Heart left ventricle (tissue), 16 donors: ENCODE results near the gene KRTAP5-11. TPM values are rescaled to one million over a fixed set of nuclear protein-coding genes. Genes with fewer than 3 reads are reported as not detected.

Source experiments
- ATAC-seq, 4 donors: fragments of 200-7000 bp; cut with Tn5 transposase; one replicate each; pipeline ENCODE4 v1.9.1; 2020 to 2022; ENCODE audit warnings: moderate library complexity in 4 of 4, mild to moderate bottlenecking in 3 of 4, moderate number of reproducible peaks in 1 of 4
- DNase-seq, 5 donors: peaks; one replicate each; pipeline ENCODE4 v3.0.0-alpha.2; 2020
- H3K27ac ChIP-seq, 12 donors: fragments of 200-600 bp; sonication (generic) in 4 of 12; one replicate each; pipeline versions ENCODE4 v1.5.0 to v1.8.0; 2016 to 2022; ENCODE audit warnings: mild to moderate bottlenecking in 2 of 12
- H3K27me3 ChIP-seq, 9 donors: fragments of 200-600 bp; sonication (generic) in 2 of 9; one replicate each; pipeline versions ENCODE4 v1.5.1 to v1.8.0; 2016 to 2022; ENCODE audit warnings: mild to moderate bottlenecking in 3 of 9
- H3K36me3 ChIP-seq, 9 donors: fragments of 200-600 bp; sonication (generic) in 2 of 9; one replicate each; pipeline versions ENCODE4 v1.5.0 to v1.8.0; 2018 to 2022; ENCODE audit warnings: mild to moderate bottlenecking in 2 of 9
- H3K4me1 ChIP-seq, 12 donors: fragments of 200-600 bp; sonication (generic) in 4 of 12; one replicate each; pipeline versions ENCODE4 v1.5.0 to v1.8.0; 2016 to 2022; ENCODE audit warnings: mild to moderate bottlenecking in 3 of 12
- H3K4me3 ChIP-seq, 12 donors: fragments of 200-600 bp; sonication (generic) in 4 of 12; one replicate each; pipeline versions ENCODE4 v1.5.0 to v1.8.0; 2017 to 2022; ENCODE audit warnings: mild to moderate bottlenecking in 9 of 12, moderate library complexity in 4 of 12
- H3K9me3 ChIP-seq, 12 donors: fragments of 200-600 bp; sonication (generic) in 4 of 12; one replicate each; pipeline versions ENCODE4 v1.5.0 to v1.8.0; 2016 to 2022; ENCODE audit warnings: mild to moderate bottlenecking in 1 of 12
- POLR2A ChIP-seq, 2 donors: fragments of 450-650 bp; IDR thresholded peaks; one replicate each; pipeline ENCODE4 v1.6.1; 2017; ENCODE audit warnings: antibody characterized with exemption in 2 of 2, mild to moderate bottlenecking in 2 of 2, moderate library complexity in 2 of 2
- WGBS, 4 donors: extraction: QIAGEN DNeasy Blood & Tissue Kit in 2 of 4; methylation state at CpG; one replicate each; pipeline versions ENCODE4 v1.1.5 to v1.1.7; 2013 to 2018; 5-methylcytosine and 5-hydroxymethylcytosine counted together
- intact Hi-C, 10 donors: fragments of 100-400 bp; cut with DNase I; formaldehyde crosslinking; loops; one replicate each; pipeline versions ENCODE4 v1.11.1 to v1.14.2; 2022
- polyA plus RNA-seq, 2 donors: library from polyadenylated mRNA; stranded (reverse); fragments of 200-250 nt; gene quantifications; one replicate each; pipeline ENCODE4 v1.2.3, GENCODE V29; 2013
- total RNA-seq, 9 donors: library from RNA; depleted of rRNA in 2 of 9; stranded (reverse); fragments of >200 nt in 2 of 9; fragmentation: NEBNext Ultra II Directional in 3 of 9; extraction: Animal tissue kit (Norgen Biotek cat#: 25700) in 3 of 9; gene quantifications; one replicate each; pipeline versions ENCODE4 v1.1.0 to v1.2.4, GENCODE V29; 2016 to 2023
- TF ChIP-seq, protein P1 (sequence below), 12 donors: fragments of 200-600 bp; sonication (generic) in 4 of 12; IDR thresholded peaks; one replicate each; pipeline versions ENCODE4 v1.5.0 to v1.8.0; 2018 to 2022; ENCODE audit warnings: antibody characterized with exemption in 12 of 12, mild to moderate bottlenecking in 5 of 12
- donor health status: ischemic (EF 13 %, LVEDD 7.1; RV severe dilation, severe dysfunction).
- donor health status: healthy with polysubstance abuse.
- donor health status: DM: no; HTN: yes; CAD: no.
- donor health status: DM: no; HTN: no; CAD: no.
- donor health status: ischemic (EF 25% LVEDD 6.9; RV normal size, moderate dysfunction).
- donor health status: ischemic (EF 25% LVEDD 5.7; RV mildly dilated, moderate dysfunction).
- donor health status: healthy.
- donor health status: DM: yes; HTN: yes; CAD: no.
- donor health status: ischemic (EF 35%, LVEDD 5.7; RV mildly dilated, moderate dysfunction).
- donor health status: nonischemic (EF 11% LVEDD 7.7; RV severe dilation, severe dysfunction).
- donor health status: DM: yes; HTN: yes; CAD: no.
- donor health status: PGD.
- donor health status: ischemic (EF 29% LVEDD 5.4; RV normal size, mild dysfunction).
- donor health status: nonischemic (EF 23%, LVEDD 6.1; RV moderate dilation, normal function).

The KRTAP5-11 gene
- total and polyA plus RNA-seq, 11 donors = not detected

GRCh38 chr11:71556018-71556417 lies 26.7 kb downstream of the KRTAP5-11 start:
- H3K27ac ChIP-seq = no peak overlapping the region
- 83 to 93% (median 87%) methylated on average over 4 of the region's 4 CpGs for WGBS, 4 donors
- H3K27me3 ChIP-seq = no peaks in the 10 kb centered on the region
- TF ChIP-seq, protein P1, sequence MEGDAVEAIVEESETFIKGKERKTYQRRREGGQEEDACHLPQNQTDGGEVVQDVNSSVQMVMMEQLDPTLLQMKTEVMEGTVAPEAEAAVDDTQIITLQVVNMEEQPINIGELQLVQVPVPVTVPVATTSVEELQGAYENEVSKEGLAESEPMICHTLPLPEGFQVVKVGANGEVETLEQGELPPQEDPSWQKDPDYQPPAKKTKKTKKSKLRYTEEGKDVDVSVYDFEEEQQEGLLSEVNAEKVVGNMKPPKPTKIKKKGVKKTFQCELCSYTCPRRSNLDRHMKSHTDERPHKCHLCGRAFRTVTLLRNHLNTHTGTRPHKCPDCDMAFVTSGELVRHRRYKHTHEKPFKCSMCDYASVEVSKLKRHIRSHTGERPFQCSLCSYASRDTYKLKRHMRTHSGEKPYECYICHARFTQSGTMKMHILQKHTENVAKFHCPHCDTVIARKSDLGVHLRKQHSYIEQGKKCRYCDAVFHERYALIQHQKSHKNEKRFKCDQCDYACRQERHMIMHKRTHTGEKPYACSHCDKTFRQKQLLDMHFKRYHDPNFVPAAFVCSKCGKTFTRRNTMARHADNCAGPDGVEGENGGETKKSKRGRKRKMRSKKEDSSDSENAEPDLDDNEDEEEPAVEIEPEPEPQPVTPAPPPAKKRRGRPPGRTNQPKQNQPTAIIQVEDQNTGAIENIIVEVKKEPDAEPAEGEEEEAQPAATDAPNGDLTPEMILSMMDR (IDR thresholded peaks at IDR 0.05) = no peak
- no peak for TF ChIP-seq POLR2A (IDR thresholded peaks at IDR 0.05)
- DNase-seq (no peak), ATAC-seq (no peak)
- intact Hi-C loops = no loop called here
- no peaks in the 10 kb centered on the region for H3K4me1 ChIP-seq
- H3K4me3 ChIP-seq = no peak overlapping the region
- H3K9me3 ChIP-seq = peaks cover 0 to 6% (median 0%) of the 10 kb centered on the region in 12 donors
- no peaks in the 10 kb centered on the region for H3K36me3 ChIP-seq

DNA sequence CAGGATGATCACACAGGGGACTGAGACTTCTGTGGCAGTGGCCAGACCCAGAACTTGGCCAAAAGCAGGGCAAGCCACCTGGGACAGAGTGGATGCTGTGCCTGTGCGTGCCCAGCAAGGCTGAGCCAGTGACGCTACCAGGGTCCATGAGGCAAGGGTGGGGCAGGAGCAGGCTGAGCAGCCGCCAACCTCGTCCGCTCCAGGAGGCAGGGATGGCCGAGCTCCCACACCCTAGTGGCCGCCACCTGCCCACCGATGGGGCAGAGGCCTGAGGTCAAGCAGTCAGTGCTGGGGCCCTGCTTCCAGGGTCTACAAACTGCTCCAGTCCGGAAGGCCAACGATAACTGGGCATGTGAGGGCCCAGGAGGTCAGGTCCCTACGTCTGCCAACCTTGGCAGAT lies 27.2 kb downstream of the KRTAP5-11 start:
- Histone ChIP-seq H3K27ac (no peak overlapping the region), H3K36me3 (no peaks in the 10 kb centered on the region), H3K9me3 (peaks cover 0 to 6% (median 0%) of the 10 kb centered on the region in 12 donors), H3K4me3 (no peak overlapping the region), H3K4me1 (no peaks in the 10 kb centered on the region), H3K27me3 (no peaks in the 10 kb centered on the region)
- DNase-seq (no peak), ATAC-seq (no peak)
- intact Hi-C loops = no loop called here
- WGBS, 4 donors = 84 to 95% (median 94%) methylated on average over 4 to 11 of the region's 11 CpGs
- TF ChIP-seq POLR2A (IDR thresholded peaks at IDR 0.05) = no peak

DNA sequence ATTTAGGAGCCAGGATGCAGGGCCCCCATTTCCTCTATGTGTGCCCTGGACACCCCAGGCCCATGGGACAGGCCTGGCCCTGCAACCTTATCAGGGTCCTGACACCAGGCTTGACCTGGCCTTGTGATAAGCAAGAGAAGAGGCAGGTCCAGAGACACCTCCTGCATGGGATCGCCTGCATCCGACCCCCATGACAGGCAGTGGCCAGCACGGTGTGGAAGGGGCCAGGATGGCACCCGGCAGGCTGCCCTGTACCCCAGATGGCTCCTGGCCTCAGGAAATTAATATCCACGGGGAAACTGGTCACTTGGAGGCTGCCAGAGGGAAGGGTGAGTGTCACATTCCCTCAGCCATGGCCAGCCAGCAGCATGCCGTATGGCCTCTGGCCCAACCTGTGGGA lies 27.7 kb downstream of the KRTAP5-11 start:
- no peak for ATAC-seq
- no peak for DNase-seq
- WGBS, 4 donors = 69 to 90% (median 79%) methylated on average over 3 to 6 of the region's 6 CpGs

GRCh38 chr11:71551711-71552110 lies 31.0 kb downstream of the KRTAP5-11 start:
- peaks cover 0 to 9% (median 0%) of the 10 kb centered on the region in 12 donors for H3K4me1 ChIP-seq
- H3K9me3 ChIP-seq = no peaks in the 10 kb centered on the region
- WGBS, 4 donors = 94 to 97% (median 95%) methylated on average over 1 of the region's 1 CpG
- intact Hi-C loops = no loop called here
- DNase-seq (no peak), ATAC-seq (no peak)
- no peaks in the 10 kb centered on the region for H3K36me3 ChIP-seq
- H3K27ac ChIP-seq = no peak overlapping the region
- H3K27me3 ChIP-seq = peaks cover 0 to 11% (median 0%) of the 10 kb centered on the region in 9 donors
- H3K4me3 ChIP-seq = no peak overlapping the region
- TF ChIP-seq, protein P1 (IDR thresholded peaks at IDR 0.05) = no peak
- no peak for TF ChIP-seq POLR2A (IDR thresholded peaks at IDR 0.05)

More for the DNA sequence above, 27.7 kb downstream of the KRTAP5-11 start:
- H3K27me3 ChIP-seq = no peaks in the 10 kb centered on the region
- no peak for TF ChIP-seq POLR2A (IDR thresholded peaks at IDR 0.05)
- TF ChIP-seq, protein P1 (IDR thresholded peaks at IDR 0.05) = no peak
- peaks cover 0 to under 1% (median 0%) of the 10 kb centered on the region in 12 donors for H3K4me1 ChIP-seq
- no peak overlapping the region for H3K27ac ChIP-seq
- no peak overlapping the region for H3K4me3 ChIP-seq
- peaks cover 0 to 2% (median 0%) of the 10 kb centered on the region in 12 donors for H3K9me3 ChIP-seq
- no peaks in the 10 kb centered on the region for H3K36me3 ChIP-seq
- intact Hi-C loops = no loop called here

DNA sequence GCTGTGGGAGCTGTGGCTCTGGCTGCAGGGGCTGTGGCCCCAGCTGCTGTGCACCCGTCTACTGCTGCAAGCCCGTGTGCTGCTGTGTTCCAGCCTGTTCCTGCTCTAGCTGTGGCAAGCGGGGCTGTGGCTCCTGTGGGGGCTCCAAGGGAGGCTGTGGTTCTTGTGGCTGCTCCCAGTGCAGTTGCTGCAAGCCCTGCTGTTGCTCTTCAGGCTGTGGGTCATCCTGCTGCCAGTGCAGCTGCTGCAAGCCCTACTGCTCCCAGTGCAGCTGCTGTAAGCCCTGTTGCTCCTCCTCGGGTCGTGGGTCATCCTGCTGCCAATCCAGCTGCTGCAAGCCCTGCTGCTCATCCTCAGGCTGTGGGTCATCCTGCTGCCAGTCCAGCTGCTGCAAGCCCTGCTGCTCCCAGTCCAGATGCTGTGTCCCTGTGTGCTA lies 33.9 kb downstream of the KRTAP5-11 start:
- no peak for ATAC-seq
- intact Hi-C loops = no loop called here
- Histone ChIP-seq H3K36me3 (no peaks in the 10 kb centered on the region), H3K27ac (no peak overlapping the region), H3K4me3 (no peak overlapping the region), H3K4me1 (peaks cover 0 to 9% (median 0%) of the 10 kb centered on the region in 12 donors), H3K9me3 (no peaks in the 10 kb centered on the region), H3K27me3 (peaks cover 0 to 11% (median 0%) of the 10 kb centered on the region in 9 donors)
- no peak for DNase-seq
- WGBS, 4 donors = 7 to 40% (median 29%) methylated on average over 1 to 5 of the region's 5 CpGs
- TF ChIP-seq, protein P1 (IDR thresholded peaks at IDR 0.05) = no peak
